HFF-Myc (cell line): ENCODE data around the gene LRRC45.

Experiments
- DNase-seq: peaks from one replicate; pipeline ENCODE4 v3.0.0-alpha.2; 2011; ENCODE audit warnings: low read depth; ENCODE audit errors: extremely low read depth
- H3K4me3 ChIP-seq: replicated peaks from 2 replicates; pipeline ENCODE4 v1.5.1; 2011; ENCODE audit warnings: low read depth, mild to moderate bottlenecking, control low read depth, low read length
- CTCF ChIP-seq: IDR thresholded peaks from 2 replicates; pipeline ENCODE4 v1.5.1; 2012; ENCODE audit warnings: mild to moderate bottlenecking, low read depth, low read length, control low read depth; ENCODE audit errors: missing control alignments

The LRRC45 gene

GRCh38 chr17:82079001-82079677 lies 56.0 kb downstream of the LRRC45 start:
- no peak overlapping the region for H3K4me3 ChIP-seq
- no peak for DNase-seq
- TF ChIP-seq CTCF: no peak

GRCh38 chr17:82080048-82080788 lies 57.1 kb downstream of the LRRC45 start:
- H3K4me3 ChIP-seq: no peak overlapping the region
- TF ChIP-seq CTCF: no peak
- DNase-seq: no peak
